Testis (tissue), 3 donors: Measurements from ENCODE around the gene NKD1. TPM values are rescaled to one million over a fixed set of nuclear protein-coding genes. Genes with fewer than 3 reads are reported as not detected.

ENCODE experiments used
- DNase-seq: peaks from one replicate; pipeline ENCODE4 v3.0.0-alpha.2; 2019
- H3K27ac ChIP-seq, 2 donors: fragments of 200-600 bp; sonication (generic); one replicate each; pipeline ENCODE4 v1.5.1; 2019
- H3K27me3 ChIP-seq: fragments of 200-600 bp; sonication (generic); one replicate; pipeline ENCODE4 v1.5.1; 2019
- H3K36me3 ChIP-seq: fragments of 200-600 bp; sonication (generic); one replicate; pipeline ENCODE4 v1.5.1; 2017; ENCODE audit warnings: low read depth; ENCODE audit errors: missing control alignments
- H3K4me1 ChIP-seq: fragments of 200-600 bp; sonication (generic); one replicate; pipeline ENCODE4 v1.5.1; 2019
- H3K4me3 ChIP-seq, 2 donors: fragments of 200-600 bp; sonication (generic); one replicate each; pipeline ENCODE4 v1.5.1; 2017 to 2019
- H3K9me3 ChIP-seq: fragments of 200-600 bp; sonication (generic); one replicate; pipeline ENCODE4 v1.5.1; 2017
- POLR2A ChIP-seq: fragments of 450-650 bp; IDR thresholded peaks from one replicate; pipeline ENCODE4 v1.6.1; 2017; ENCODE audit warnings: antibody characterized with exemption, mild to moderate bottlenecking, moderate library complexity
- WGBS, 2 donors: methylation state at CpG; one replicate each; pipeline ENCODE4 v1.1.5; 2018; 5-methylcytosine and 5-hydroxymethylcytosine counted together
- intact Hi-C: fragments of 100-400 bp; cut with DNase I; formaldehyde crosslinking; loops from one replicate; pipeline ENCODE4 v1.15.1; 2023; ENCODE audit warnings: low total_unique reads
- polyA plus RNA-seq: library from polyadenylated mRNA; stranded (reverse); fragments of 350-450 nt; fragmentation: Illumina TruSeq; extraction: RNeasy Lipid Tissue Mini Kit (QIAGEN cat#74804); gene quantifications from one replicate; pipeline ENCODE4 v1.2.3, GENCODE V29; 2014; ENCODE audit warnings: low read depth, low replicate concordance; ENCODE audit not compliant: insufficient read depth
- total RNA-seq, 2 donors: library from RNA; depleted of rRNA; stranded (reverse); fragments of >200 nt; gene quantifications; one replicate each; pipeline ENCODE4 v1.2.3, GENCODE V29; 2016
- TF ChIP-seq, protein P1 (sequence below), 3 experiments: fragments of 450-650 bp in 2 of 3; fragments of 200-600 bp in 1 of 3; sonication (generic) in 1 of 3; IDR thresholded peaks; one replicate each; pipeline ENCODE4 v1.5.1; 2016 to 2019; ENCODE audit warnings: antibody characterized with exemption in 3 of 3, mild to moderate bottlenecking in 2 of 3, moderate library complexity in 1 of 3

The NKD1 gene
- total and polyA plus RNA-seq, 3 donors from 2014 or later, result 5.9 to 14.4 (median 8.4) TPM

GRCh38 chr16:50683689-50684374 lies 135.6 kb downstream of the NKD1 start:
- Histone ChIP-seq H3K9me3 (no peaks in the 10 kb centered on the region), H3K4me1 (no peaks in the 10 kb centered on the region), H3K36me3 (no peaks in the 10 kb centered on the region), H3K4me3 (no peak overlapping the region), H3K27me3 (no peaks in the 10 kb centered on the region), H3K27ac (no peak overlapping the region)
- intact Hi-C loops, result no loop called here
- TF ChIP-seq, protein P1, sequence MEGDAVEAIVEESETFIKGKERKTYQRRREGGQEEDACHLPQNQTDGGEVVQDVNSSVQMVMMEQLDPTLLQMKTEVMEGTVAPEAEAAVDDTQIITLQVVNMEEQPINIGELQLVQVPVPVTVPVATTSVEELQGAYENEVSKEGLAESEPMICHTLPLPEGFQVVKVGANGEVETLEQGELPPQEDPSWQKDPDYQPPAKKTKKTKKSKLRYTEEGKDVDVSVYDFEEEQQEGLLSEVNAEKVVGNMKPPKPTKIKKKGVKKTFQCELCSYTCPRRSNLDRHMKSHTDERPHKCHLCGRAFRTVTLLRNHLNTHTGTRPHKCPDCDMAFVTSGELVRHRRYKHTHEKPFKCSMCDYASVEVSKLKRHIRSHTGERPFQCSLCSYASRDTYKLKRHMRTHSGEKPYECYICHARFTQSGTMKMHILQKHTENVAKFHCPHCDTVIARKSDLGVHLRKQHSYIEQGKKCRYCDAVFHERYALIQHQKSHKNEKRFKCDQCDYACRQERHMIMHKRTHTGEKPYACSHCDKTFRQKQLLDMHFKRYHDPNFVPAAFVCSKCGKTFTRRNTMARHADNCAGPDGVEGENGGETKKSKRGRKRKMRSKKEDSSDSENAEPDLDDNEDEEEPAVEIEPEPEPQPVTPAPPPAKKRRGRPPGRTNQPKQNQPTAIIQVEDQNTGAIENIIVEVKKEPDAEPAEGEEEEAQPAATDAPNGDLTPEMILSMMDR (IDR thresholded peaks at IDR 0.05), result no peak
- TF ChIP-seq POLR2A, result no peak
- DNase-seq, result no peak
- WGBS, 2 donors, result 83 to 91% methylated on average over 13 to 14 of the region's 14 CpGs

GRCh38 chr16:50684823-50685461 lies 136.7 kb downstream of the NKD1 start:
- no peaks in the 10 kb centered on the region for H3K4me1 ChIP-seq
- 85 to 91% methylated on average over 11 of the region's 11 CpGs for WGBS, 2 donors
- intact Hi-C loops, result no loop called here
- H3K4me3 ChIP-seq, result no peak overlapping the region
- DNase-seq, result no peak
- TF ChIP-seq POLR2A, result no peak
- TF ChIP-seq, protein P1 (IDR thresholded peaks at IDR 0.05), result no peak
- H3K36me3 ChIP-seq, result no peaks in the 10 kb centered on the region
- no peak overlapping the region for H3K27ac ChIP-seq
- no peaks in the 10 kb centered on the region for H3K9me3 ChIP-seq
- H3K27me3 ChIP-seq, result no peaks in the 10 kb centered on the region

GRCh38 chr16:50685462-50686063 lies 137.4 kb downstream of the NKD1 start:
- no peak overlapping the region for H3K27ac ChIP-seq
- no peaks in the 10 kb centered on the region for H3K36me3 ChIP-seq
- no peak overlapping the region for H3K4me3 ChIP-seq
- no peaks in the 10 kb centered on the region for H3K27me3 ChIP-seq
- no peaks in the 10 kb centered on the region for H3K9me3 ChIP-seq
- no peak for DNase-seq
- 90 to 93% methylated on average over 8 of the region's 8 CpGs for WGBS, 2 donors
- intact Hi-C loops, result no loop called here
- TF ChIP-seq, protein P1 (IDR thresholded peaks at IDR 0.05), result no peak
- TF ChIP-seq POLR2A, result no peak
- no peaks in the 10 kb centered on the region for H3K4me1 ChIP-seq

DNA sequence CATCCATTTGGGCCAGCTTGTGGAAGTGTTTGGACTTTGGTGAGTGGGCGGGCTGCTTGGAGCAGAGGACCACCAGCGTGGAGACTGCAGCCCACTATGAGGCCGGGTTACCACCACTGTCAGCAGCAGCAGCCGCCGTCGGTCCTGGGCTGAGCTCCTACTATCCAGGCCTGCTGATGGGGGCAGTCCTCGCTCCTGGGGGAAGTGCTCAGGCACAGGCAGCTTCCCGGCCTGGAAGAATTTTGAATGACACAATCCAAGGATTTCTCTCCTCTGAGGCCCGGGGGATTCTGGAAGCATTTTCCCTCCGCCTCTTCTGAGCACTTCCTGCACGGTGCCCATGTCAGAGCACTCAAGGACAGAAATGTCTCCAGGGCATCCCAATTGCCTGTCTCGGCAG lies 139.9 kb downstream of the NKD1 start:
- no peak overlapping the region for H3K27ac ChIP-seq
- H3K27me3 ChIP-seq, result no peaks in the 10 kb centered on the region
- H3K4me1 ChIP-seq, result no peaks in the 10 kb centered on the region
- no peak for DNase-seq
- TF ChIP-seq, protein P1 (IDR thresholded peaks at IDR 0.05), result no peak
- no peak for TF ChIP-seq POLR2A
- no peak overlapping the region for H3K4me3 ChIP-seq
- H3K36me3 ChIP-seq, result no peaks in the 10 kb centered on the region
- H3K9me3 ChIP-seq, result no peaks in the 10 kb centered on the region
- intact Hi-C loops, result no loop called here
- WGBS, 2 donors, result 53 to 70% methylated on average over 12 of the region's 12 CpGs
